Measurements from ENCODE around the gene ATP8A1.
"Not testable (repeated sequence)": the region's sequence is repeated elsewhere in the genome, so short reads cannot be mapped to it uniquely, and the experiment has no call there.

Gene ATP8A1

DNA sequence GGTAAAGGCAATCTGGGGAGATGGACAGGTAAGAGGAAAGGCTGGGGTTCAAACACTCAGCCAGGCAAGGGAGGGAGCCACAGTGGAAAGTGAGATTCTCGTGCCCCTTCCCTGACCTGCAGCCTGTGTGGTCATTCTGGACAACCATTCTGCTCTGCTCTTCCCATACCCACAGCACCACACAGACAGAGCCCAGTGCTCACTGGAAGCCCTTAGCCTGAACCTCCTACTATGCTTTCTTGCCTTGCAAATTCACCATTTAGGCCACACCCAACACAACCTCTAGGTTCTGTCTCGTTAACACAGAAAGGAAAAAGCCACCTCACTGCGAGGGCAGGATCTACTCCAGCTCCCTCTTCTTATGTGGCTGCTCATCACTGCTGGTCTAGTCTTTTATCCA lies 166.9 kb downstream of the ATP8A1 start:
- H3K27ac ChIP-seq = no peak overlapping the region
- in situ Hi-C loops (cut with HindIII; ENCODE audit: low pct_ligation_motif_present, low sequenced_read_pairs) = no loop called here
- no peaks in the 10 kb centered on the region for H3K36me3 ChIP-seq (replicated peaks)
- no peak for DNase-seq
- H3K27me3 ChIP-seq (replicated peaks) = no peaks in the 10 kb centered on the region
- TF ChIP-seq, protein P1, sequence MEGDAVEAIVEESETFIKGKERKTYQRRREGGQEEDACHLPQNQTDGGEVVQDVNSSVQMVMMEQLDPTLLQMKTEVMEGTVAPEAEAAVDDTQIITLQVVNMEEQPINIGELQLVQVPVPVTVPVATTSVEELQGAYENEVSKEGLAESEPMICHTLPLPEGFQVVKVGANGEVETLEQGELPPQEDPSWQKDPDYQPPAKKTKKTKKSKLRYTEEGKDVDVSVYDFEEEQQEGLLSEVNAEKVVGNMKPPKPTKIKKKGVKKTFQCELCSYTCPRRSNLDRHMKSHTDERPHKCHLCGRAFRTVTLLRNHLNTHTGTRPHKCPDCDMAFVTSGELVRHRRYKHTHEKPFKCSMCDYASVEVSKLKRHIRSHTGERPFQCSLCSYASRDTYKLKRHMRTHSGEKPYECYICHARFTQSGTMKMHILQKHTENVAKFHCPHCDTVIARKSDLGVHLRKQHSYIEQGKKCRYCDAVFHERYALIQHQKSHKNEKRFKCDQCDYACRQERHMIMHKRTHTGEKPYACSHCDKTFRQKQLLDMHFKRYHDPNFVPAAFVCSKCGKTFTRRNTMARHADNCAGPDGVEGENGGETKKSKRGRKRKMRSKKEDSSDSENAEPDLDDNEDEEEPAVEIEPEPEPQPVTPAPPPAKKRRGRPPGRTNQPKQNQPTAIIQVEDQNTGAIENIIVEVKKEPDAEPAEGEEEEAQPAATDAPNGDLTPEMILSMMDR (IDR thresholded peaks at IDR 0.05; ENCODE audit: low read depth, low read length, missing control alignments) = no peak
- no peak overlapping the region for H3K4me3 ChIP-seq (ENCODE audit: low read depth, low read length)

DNA sequence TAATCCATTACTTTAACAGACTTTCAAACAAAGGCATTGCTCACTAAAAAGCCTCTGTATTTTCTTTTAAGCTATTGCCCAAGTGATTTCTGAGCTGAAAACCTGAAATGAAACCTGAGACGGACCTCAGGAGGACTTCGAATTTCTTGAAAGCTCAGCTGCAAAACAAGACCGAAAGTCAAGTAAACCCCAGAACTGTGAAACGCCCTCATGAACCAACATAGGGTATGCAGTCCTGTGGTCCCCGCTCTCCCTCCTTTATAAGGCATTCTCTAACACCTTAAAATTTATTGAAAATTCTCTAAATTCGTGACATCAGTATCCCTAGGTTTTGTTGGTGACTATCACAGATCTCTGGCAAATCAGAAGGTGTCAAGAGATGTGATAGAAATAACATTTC lies 167.8 kb downstream of the ATP8A1 start:
- H3K36me3 ChIP-seq (replicated peaks) = no peaks in the 10 kb centered on the region
- no peaks in the 10 kb centered on the region for H3K27me3 ChIP-seq (replicated peaks)
- TF ChIP-seq, protein P1 (IDR thresholded peaks at IDR 0.05; ENCODE audit: low read depth, low read length, missing control alignments) = no peak
- no peak for DNase-seq
- no peak overlapping the region for H3K27ac ChIP-seq
- in situ Hi-C loops (cut with HindIII; ENCODE audit: low pct_ligation_motif_present, low sequenced_read_pairs) = no loop called here
- H3K4me3 ChIP-seq (ENCODE audit: low read depth, low read length) = no peak overlapping the region

DNA sequence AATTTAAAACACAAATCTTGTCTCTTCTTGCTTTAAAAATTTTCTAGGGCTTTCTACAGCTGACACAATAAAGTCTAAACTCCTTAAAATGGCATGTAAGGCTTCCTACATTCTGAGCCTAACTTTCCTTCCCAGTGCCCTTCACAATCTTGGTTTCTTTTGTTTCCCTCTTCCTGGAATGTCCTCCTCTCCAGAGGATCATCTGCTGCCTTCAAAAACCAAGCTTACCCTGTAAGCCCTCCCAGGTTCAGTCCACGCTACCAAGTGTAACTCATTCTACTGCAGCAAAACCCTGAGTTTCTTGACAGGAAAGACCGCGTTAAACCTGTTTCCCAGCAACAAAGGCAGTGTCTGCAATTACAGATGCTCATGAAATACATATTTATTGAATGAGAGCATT lies 168.4 kb downstream of the ATP8A1 start:
- H3K27me3 ChIP-seq (replicated peaks) = no peaks in the 10 kb centered on the region
- TF ChIP-seq, protein P1 (IDR thresholded peaks at IDR 0.05; ENCODE audit: low read depth, low read length, missing control alignments) = no peak
- no peaks in the 10 kb centered on the region for H3K36me3 ChIP-seq (replicated peaks)
- in situ Hi-C loops (cut with HindIII; ENCODE audit: low pct_ligation_motif_present, low sequenced_read_pairs) = no loop called here
- no peak for DNase-seq
- no peak overlapping the region for H3K27ac ChIP-seq
- H3K4me3 ChIP-seq (ENCODE audit: low read depth, low read length) = no peak overlapping the region

DNA sequence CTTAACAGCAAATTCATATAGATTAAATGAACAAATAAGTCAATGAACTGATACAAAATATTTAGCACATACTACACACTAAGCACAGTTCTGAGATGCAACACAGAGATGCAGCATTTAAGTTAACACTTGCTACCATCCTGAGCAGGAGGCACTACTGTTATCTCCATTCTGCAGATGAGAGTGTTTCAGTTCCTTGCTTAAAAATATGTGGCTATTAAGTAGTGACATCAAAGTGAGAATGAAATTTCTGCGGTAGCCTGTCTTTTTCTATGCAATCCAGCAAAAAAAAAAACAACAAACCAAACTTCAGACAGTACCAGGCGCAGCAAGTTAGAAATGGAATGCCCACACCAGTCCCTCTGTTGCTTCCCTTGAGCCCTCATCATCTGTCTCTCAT lies 168.8 kb downstream of the ATP8A1 start:
- H3K4me3 ChIP-seq (ENCODE audit: low read depth, low read length) = no peak overlapping the region
- in situ Hi-C loops (cut with HindIII; ENCODE audit: low pct_ligation_motif_present, low sequenced_read_pairs) = no loop called here
- H3K36me3 ChIP-seq (replicated peaks) = no peaks in the 10 kb centered on the region
- TF ChIP-seq, protein P1 (IDR thresholded peaks at IDR 0.05; ENCODE audit: low read depth, low read length, missing control alignments) = no peak
- DNase-seq = no peak
- no peak overlapping the region for H3K27ac ChIP-seq
- H3K27me3 ChIP-seq (replicated peaks) = no peaks in the 10 kb centered on the region

DNA sequence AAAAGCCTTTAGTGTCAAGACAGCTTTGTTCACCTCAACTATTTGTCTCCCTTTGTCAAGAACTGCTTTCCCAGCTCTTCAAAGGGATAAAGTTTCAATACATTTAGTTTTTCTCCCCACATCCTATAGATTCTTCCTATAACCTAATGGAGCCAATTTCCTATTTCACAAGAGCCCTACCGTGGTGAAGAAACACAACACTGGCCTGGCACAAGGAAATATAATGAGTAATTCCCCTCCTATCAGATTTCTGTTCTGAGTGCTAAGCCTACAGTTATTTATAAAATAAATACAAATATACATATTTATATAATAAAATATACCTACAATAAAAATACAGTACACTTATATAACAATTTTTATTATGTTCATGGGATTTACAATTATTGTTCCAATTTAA lies 169.7 kb downstream of the ATP8A1 start:
- in situ Hi-C loops (cut with HindIII; ENCODE audit: low pct_ligation_motif_present, low sequenced_read_pairs) = no loop called here
- H3K36me3 ChIP-seq (replicated peaks) = no peaks in the 10 kb centered on the region
- no peak overlapping the region for H3K4me3 ChIP-seq (ENCODE audit: low read depth, low read length)
- TF ChIP-seq, protein P1 (IDR thresholded peaks at IDR 0.05; ENCODE audit: low read depth, low read length, missing control alignments) = no peak
- H3K27ac ChIP-seq = no peak overlapping the region
- H3K27me3 ChIP-seq (replicated peaks) = no peaks in the 10 kb centered on the region
- no peak for DNase-seq

DNA sequence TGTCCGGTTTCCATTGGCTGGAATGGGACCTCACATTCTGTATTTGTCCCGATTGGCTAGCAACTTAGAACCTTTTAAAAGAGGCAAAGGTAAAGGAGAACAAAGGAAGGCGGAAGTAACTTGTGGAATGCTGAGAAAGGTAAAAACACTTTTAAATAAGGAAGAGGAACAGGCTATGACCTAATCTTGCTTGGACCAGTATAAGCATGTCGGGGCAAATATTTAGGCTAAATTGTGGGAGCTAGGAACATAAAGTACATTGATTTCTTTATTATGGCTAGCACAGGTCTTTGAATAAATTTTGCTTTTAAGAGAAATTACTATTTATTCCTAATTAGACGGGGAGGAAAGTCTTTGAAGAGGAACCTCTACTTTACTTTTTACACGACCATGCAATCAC lies 170.7 kb downstream of the ATP8A1 start:
- H3K27ac ChIP-seq; DNase-seq; H3K27me3 ChIP-seq (replicated peaks); H3K4me3 ChIP-seq (ENCODE audit: low read depth, low read length); H3K36me3 ChIP-seq (replicated peaks); in situ Hi-C loops (cut with HindIII; ENCODE audit: low pct_ligation_motif_present, low sequenced_read_pairs): not testable (repeated sequence)
